ENCODE measurements around the gene FHIP2A. TPM values are rescaled to one million over a fixed set of nuclear protein-coding genes. Genes with fewer than 3 reads are reported as not detected.

Gene FHIP2A
- total and polyA plus RNA-seq, 2 experiments from 2014 or later: 6.7 to 11.8 TPM

GRCh38 chr10:114795039-114795438 is 26.5 kb upstream of the FHIP2A start (continued):
- no peak for TF ChIP-seq ZNF462 (CRISPR knock-in tag; IDR thresholded peaks at IDR 0.05)

- no peaks in the 10 kb centered on the region for H3K4me1 Mint-ChIP-seq
- no peak for ATAC-seq
- TF ChIP-seq REST (IDR thresholded peaks at IDR 0.05; ENCODE audit: unreplicated experiment): no peak
- no peak for TF ChIP-seq ETS1 (IDR thresholded peaks at IDR 0.05)
- no peak for TF ChIP-seq JUNB (IDR thresholded peaks at IDR 0.05; ENCODE audit: unreplicated experiment)
- no peak for TF ChIP-seq ZNF462 (CRISPR knock-in tag; IDR thresholded peaks at IDR 0.05)
- TF ChIP-seq POLR2AphosphoS5 (IDR thresholded peaks at IDR 0.05; ENCODE audit: low read depth): no peak
These were observed 21.2 kb upstream of the FHIP2A start for GRCh38 chr10:114800361-114800760.

More at GRCh38 chr10:114800361-114800760, 21.2 kb upstream of the FHIP2A start:
- Histone ChIP-seq H3K27ac (ENCODE audit: low read depth) (no peak overlapping the region), H3K9me2 (ENCODE audit: insufficient read depth) (peaks cover 16% of the 10 kb centered on the region), H2AFZ (no peak overlapping the region), H3K79me2 (replicated peaks; ENCODE audit: insufficient read depth) (no peaks in the 10 kb centered on the region), H4K20me1 (replicated peaks; ENCODE audit: insufficient read depth) (no peaks in the 10 kb centered on the region), H3F3A (replicated peaks; ENCODE audit: low read depth) (no peaks in the 10 kb centered on the region), H3K4me3 (no peak overlapping the region), H3K27me3 (ENCODE audit: insufficient read depth) (no peaks in the 10 kb centered on the region), H3K36me3 (ENCODE audit: insufficient read depth) (no peaks in the 10 kb centered on the region), H3K4me2 (no peak overlapping the region), H3K4me1 (ENCODE audit: insufficient read depth) (no peaks in the 10 kb centered on the region)
- no peaks in the 10 kb centered on the region for H3K27me3 Mint-ChIP-seq (ENCODE audit: insufficient read depth, low read depth, poor library complexity)
- no peaks in the 10 kb centered on the region for H3K9me3 Mint-ChIP-seq
- no peaks in the 10 kb centered on the region for H3K36me3 Mint-ChIP-seq (ENCODE audit: low read depth)
- H3K27ac Mint-ChIP-seq: no peak overlapping the region
- DNase-seq (ENCODE audit: low spot score): no peak
- H3K4me3 Mint-ChIP-seq: no peak overlapping the region
